Activated CD4-positive, alpha-beta T cell treated with anti-CD3 and anti-CD28 coated beads, Interleukin-2, Interleukin-6, amounts not matched to agents 100 ng/mL and 50 ng/mL, durations not matched to agents 16 hours and 8 hours (primary cell): Measurements from ENCODE around the gene MS4A6A.

Experiments
- DNase-seq: peaks from one replicate; pipeline ENCODE4 v3.0.0-alpha.2; 2020

Gene MS4A6A

DNA sequence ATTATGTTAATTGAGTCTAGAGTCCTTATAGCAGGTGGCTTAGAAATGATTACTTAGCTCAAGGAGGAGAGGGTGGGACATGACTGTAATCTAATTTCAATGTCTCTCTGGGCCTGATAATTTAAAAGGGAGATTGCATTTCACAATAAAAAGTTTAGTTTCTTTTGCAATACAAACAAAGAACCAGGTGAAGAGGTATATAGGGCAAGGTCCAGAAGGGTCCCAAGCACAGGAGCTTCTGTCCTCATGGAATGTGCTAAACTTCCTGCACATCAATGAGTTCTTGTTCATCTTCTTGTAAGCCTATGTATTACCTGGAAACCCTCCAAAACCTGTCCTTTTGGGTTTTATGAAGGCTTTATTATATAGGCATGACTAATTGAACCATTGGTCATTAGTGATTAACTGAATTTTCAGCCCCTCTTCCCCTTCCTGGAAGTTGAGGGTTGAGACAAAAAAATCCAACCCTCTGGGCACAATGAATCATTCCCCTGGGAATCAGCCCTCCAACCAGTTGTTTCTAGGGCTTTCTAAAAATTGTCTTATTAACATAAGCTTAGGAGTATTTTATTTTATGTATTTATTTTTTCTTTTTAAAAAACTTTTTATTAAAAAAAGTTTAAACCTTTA, 56.8 kb downstream of the MS4A6A start:
- DNase-seq, result no peak

DNA sequence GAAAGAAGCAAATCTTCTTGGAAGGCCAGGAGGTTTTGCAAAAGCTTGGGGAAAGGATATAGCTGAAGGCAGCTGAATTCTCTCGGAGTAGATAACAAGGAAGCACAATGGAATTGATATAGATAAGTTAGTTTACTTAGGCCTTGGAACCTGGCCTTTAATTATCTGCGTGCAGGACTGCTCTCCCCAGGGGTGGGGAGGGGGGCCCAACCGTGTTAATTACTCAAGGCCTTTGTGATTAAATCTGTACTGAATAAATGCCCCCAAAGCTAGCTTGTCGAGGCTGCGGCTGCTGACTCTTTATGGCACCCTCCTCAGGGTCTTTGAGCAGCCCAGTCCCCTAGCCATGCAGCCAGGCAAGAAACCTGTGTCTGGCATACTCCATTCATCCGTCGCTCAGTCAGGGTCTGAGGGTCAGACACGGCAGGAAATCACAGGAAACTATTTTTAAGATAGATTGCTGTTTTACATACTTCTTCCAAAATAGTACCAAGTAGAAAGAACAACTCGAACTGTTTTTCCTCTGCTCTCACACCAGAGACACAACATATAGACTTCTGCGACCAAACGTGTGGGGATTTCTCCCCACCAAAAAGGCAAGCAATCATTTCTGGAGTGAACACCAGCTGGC, 58.0 kb downstream of the MS4A6A start:
- no peak for DNase-seq
